HG03457 (cell line): ENCODE results near the gene RUNX2.

Experiments used
- ATAC-seq: cut with Tn5 transposase; IDR thresholded peaks from one replicate; pipeline ENCODE4 v1.9.1; 2021; ENCODE audit warnings: moderate number of reproducible peaks; ENCODE audit not compliant: unreplicated experiment

RUNX2 gene

DNA sequence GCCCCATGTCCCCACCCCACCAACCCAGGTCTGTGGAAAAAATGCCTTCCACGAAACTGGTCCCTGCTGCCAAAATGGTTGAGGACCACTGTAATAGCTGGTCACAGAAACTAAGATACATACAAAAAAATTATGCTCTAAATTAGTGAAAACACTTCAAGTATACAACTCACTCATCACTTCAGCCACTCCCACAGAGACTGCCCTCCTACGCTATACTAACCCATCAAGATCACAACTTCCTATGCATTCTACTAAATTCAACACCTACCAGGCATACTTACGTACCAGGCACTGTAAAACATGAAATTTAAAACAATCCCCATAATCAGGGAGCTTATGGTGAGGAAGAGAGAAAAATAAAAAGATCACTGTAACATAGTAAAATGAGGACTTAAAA lies 22.9 kb downstream of the RUNX2 start:
- ATAC-seq, result no peak

DNA sequence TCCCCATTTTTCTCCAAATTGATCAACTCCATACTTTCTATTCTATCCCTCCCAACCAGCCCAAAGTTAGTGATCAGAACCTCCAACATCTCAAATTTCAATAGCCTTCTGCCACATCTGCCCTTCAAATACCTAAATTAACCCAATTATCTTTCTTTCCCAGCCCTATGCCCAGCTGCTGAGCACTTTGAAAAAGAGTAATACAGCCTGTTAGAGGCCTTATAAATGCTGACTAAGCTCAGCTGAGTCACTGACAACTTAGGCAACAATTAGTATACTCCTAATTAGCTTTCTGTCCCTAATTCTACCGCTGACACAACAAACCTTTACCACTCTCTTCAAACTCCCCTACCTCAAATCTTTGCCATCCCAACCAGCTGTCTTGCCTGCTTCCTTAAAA lies 23.5 kb downstream of the RUNX2 start:
- ATAC-seq, result no peak

DNA sequence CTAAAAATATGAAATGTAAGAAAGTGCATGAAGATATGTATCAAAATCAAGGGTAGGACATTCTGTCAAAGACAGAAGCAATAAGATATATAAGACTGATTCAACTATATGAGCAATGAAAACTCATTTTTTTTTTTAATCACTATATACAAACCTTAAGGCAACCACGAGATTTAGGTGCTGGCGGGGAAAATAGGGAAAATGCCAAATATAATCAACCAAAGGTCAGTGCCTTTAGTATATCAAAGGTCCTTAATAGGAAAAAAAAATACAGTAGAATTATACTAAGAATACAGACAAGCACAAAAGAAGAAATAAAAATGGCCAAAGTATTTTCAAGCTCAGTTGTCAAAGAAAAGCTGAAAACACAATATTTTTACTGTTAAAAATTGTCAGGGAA lies 25.5 kb downstream of the RUNX2 start:
- ATAC-seq, result no peak

DNA sequence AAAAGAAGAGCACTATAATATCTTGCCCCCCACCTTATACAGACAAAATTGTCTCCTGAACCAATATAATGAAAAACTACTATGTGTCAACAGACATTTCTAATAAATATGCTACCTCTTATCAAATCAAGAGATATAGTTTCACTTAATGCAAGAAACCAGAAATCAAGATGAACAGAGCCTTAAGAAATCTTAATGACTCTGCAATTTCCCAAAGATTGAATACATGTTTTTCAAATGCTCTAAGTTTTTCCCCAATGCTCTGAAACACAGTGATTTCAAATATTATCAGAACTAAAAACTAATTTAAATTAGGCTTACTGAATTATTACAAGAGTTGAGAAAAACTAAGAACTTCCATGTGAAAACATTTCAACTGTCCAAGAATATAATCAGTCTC lies 36.3 kb downstream of the RUNX2 start:
- ATAC-seq, result no peak

DNA sequence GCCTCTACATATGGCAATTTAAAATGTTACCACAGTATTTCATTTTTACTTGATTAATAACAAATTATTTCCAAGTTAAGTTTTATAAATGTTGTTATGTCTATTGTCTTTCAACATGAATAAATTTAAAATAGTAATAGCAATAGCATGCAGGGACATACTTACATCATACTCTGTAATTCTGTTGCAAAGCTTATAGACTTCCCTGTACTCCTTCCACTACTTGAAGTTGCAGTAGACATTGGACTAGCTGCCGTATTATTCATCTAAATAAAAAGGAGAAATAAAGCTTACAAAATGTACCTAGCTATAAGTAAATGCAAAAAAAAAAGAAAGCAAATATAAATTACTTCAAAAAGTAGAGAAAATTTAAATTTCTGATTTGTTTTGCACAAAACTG lies 36.9 kb downstream of the RUNX2 start:
- ATAC-seq, result no peak

DNA sequence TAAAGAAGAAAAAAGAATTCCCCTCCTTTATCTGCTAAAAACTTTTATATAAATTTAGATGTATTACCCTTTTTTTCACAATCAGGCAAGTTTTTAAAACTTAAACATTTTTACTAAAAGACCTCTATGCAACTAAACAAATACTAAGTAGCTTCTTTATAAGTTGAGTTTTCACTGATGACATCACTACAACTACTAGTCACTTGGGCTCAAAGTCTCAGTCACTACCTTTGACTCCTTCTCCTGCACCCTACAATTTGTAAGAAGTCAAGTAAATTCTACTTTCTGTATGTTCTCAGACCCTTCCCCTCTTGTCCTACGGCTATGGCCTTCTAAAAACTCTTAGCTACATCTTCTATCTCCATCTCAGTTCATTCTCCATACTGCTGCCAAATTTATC lies 38.4 kb downstream of the RUNX2 start:
- ATAC-seq, result no peak

- ATAC-seq, result no peak
These were observed 39.9 kb downstream of the RUNX2 start for GRCh38 chr6:45367999-45368398.

DNA sequence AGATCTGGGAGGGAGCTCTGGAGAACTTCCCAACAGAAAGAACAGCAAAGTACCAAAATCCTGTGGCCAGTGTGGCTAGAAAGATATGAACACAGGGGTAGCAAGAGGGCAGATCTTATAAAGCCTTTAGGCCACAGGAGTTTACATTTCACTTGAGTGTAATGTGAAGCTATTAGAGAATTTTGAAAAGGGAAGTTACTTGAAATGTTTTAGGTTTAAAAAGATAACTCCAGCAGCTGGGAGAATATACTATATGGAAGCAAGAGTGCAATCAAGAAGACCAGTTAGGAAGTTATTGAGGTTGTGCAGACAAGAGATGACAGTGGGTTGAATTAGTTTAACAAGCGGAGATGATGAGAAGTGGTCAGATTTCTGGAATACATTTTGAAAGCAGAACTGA lies 41.7 kb downstream of the RUNX2 start:
- ATAC-seq, result no peak

DNA sequence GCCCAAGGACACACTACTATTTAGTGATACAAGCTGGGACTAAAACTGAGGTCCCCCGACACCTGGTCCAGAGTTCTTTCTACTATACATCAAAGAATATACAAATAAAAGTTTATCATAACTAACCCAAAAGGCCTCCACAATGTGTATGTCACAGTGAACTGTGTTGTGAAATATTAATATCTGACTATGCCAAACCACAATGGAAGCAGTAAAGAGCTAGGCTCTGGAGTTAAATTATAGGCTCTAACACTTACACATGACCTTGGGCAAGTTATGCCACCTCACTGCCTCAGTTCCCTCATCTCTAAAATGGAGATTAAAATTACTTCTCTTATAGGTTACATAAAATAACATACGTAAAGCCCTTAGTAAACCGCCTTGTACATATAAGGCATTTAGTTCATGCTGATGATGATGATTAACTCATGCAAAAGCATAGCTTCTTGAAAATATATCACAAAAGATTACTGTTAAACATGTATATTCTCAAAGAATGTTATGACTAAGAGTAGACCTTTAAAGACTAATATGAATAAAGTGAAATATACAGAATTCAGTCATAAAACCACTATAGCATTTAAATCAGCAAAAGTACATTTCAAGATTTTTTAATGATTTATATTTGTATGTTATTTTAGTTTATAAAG lies 43.9 kb downstream of the RUNX2 start:
- ATAC-seq, result no peak

- ATAC-seq, result no peak
These were observed 47.3 kb downstream of the RUNX2 start for GRCh38 chr6:45375449-45375848.

GRCh38 chr6:45376310-45377042 lies 48.3 kb downstream of the RUNX2 start:
- ATAC-seq, result no peak

DNA sequence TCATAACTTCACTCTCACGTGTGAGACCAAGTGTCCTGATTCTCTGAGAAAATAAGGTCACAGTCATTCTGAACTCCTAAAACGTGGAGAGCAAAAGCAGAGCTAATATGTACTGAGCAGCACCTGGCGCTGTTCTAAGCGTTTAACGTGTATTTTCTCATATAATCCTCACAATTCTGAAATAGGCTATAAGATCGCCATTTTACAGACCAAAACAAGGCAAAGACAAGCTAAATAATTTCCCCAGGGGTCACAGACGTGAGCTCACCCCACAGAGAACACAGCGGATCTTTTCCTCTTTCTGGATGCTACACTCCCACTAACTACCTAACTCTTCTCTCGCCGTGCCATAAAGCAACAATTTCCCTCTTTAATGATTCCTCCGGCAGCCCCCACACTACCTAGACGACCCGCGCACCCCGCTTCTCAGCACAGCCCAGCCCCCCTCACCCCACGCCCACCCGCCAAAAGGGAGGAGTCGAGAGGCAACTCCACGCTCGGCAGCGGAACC lies 49.0 kb downstream of the RUNX2 start:
- ATAC-seq, result no peak

- ATAC-seq, result peak; percentile 86
These were observed 49.6 kb downstream of the RUNX2 start, which contains the start of gene SUPT3H for GRCh38 chr6:45377554-45378333. TSS of gene SUPT3H (minus strand) at chr6:45377934.

DNA sequence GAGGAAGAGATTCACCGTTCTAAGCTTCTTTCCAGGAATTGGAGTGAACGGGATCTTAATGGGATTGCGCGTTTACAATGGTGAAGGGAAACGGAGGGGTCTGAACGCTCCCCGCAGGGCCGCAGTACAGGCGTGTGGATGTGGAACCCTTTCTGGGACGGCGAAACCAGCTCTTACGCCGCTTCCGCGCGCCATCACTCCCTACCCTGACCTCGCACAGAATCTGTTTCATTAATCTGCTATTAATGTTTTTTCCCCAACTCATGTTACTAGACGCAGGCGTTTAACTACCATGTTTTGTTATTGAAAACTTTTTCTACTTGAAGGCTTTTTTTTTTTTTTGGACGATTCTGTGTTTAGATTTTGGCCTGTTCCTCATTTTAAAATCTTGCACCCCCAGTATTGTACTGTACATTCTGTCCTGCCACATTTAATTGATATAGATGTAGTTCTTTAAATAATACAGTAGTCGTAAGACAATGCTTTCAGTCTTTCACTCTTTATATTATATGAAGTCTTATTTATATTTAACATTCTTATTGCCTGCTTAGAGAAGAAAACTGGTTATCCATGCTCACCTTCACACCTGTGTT lies 50.3 kb downstream of the RUNX2 start:
- no peak for ATAC-seq

DNA sequence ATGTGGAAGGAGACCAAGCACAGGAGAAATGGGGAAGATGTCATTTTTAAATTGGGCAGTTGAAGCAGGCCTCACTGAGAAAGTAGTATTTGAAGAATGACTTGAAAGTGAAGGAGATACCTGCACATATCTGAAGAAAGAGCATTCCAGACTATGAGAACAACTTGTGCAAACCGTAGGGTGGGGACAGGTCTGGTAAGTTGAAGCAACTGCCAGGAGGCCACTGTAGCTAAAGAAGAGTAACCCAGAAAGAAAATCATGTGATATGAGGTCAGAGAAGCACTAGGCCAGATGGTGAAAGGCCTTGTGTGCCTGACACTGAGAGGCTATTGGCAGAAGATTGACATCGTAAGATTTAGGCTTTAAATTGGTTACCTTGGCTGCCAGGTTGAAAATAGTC lies 54.3 kb downstream of the RUNX2 start:
- no peak for ATAC-seq

- no peak for ATAC-seq
These were observed 58.4 kb downstream of the RUNX2 start for GRCh38 chr6:45386501-45386900.

DNA sequence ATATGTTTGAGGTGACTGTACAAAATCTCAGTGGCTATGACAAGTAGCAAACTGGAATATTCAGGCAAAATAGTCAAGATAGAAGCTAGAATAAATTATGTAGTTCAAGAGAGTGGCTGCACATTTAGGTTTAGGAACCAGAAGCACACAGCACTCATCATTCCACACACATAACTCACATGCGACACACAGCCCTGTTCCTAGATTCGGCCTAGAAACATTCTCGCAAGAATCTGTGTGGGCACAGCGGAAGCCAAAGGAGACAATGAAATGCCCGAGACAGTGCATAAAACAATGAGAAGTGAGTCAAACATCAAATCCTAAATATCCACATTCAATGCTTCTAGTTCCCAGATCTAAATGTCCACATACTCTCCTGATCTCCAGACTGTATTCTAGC lies 59.1 kb downstream of the RUNX2 start:
- no peak for ATAC-seq

GRCh38 chr6:45388328-45388727 lies 60.2 kb downstream of the RUNX2 start:
- ATAC-seq, result no peak

DNA sequence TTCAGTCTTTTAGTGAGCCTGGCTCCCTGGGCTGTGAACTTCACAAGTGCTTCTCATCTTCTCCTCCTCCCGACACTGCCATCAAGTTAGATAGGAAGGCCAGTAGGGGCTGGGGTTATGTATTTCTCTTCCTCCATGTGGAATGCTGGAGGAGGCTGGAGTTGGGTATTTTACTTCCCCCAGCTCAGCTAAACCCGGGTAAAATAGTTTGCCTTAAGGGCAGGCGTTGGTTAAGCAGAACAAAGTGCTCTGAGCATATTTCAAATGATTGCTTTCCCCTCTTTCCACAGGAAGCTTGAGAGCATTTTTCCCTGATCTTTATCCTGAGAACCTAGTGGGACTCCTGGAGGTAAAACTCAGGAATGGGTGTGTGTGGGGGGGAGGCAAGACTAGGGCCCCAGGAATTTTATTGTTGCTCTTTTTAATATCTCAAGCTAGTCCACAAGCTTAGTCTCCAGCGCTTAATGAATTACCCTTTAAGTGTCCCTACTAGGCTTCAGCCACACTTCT lies 66.5 kb downstream of the RUNX2 start:
- ATAC-seq, result no peak

DNA sequence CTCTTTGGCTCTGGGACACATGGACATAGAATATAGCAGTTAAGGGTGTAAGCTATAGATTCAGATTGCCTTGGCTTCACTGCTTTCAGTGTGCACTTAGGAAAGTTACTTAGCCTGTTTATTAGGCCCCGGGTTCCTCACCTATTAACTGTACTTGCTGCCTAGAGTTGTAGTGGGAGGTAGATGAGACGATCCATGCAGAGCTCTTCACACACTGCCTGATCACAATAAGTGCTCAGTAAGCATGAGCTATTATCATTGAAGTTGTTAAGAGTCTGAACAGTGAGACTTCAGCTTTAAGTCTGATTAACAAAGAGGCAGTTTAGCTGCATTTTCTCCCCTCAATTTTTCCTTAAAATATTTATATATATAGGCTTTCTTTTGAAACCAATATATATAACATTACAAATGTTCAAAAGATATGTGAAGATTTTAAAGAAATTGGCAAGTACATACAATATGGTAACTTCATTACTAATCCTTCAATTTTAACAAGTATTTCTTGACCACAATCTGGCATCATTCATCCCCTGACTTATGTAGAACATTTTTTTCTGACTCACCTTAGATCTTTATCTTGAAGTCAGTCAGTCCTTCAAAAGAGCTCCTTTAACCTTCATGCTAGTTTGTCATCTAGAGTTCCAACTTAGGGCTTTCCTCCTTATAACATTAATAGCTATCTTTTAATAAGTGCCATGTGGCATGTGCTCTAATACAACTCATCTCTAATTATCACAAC lies 70.1 kb downstream of the RUNX2 start:
- ATAC-seq, result no peak
